Ishikawa (cell line): ENCODE data around the gene KRTAP25-1.

Experiments
- CEBPB ChIP-seq: IDR thresholded peaks from 2 replicates; pipeline ENCODE4 v1.6.1; 2012
- CREB1 ChIP-seq: IDR thresholded peaks from 2 replicates; pipeline ENCODE4 v1.6.1; 2012; ENCODE audit warnings: low read depth
- EGR1 ChIP-seq: IDR thresholded peaks from 2 replicates; pipeline ENCODE4 v1.6.1; 2012
- EP300 ChIP-seq: IDR thresholded peaks from 2 replicates; pipeline ENCODE4 v1.6.1; 2012; ENCODE audit warnings: borderline replicate concordance
- FOXM1 ChIP-seq: IDR thresholded peaks from 2 replicates; pipeline ENCODE4 v1.6.1; 2012; ENCODE audit warnings: low read depth, borderline replicate concordance
- MAX ChIP-seq: IDR thresholded peaks from 2 replicates; pipeline ENCODE4 v1.6.1; 2012
- NFIC ChIP-seq: IDR thresholded peaks from 2 replicates; pipeline ENCODE4 v1.6.1; 2012
- RAD21 ChIP-seq: IDR thresholded peaks from 2 replicates; pipeline ENCODE4 v1.6.1; 2012; ENCODE audit warnings: low read depth
- REST ChIP-seq: IDR thresholded peaks from 2 replicates; pipeline ENCODE4 v1.6.1; 2012; ENCODE audit warnings: low read depth, mild to moderate bottlenecking
- TAF1 ChIP-seq: IDR thresholded peaks from 2 replicates; pipeline ENCODE4 v1.6.1; 2012; ENCODE audit warnings: low read depth, mild to moderate bottlenecking
- TCF12 ChIP-seq: IDR thresholded peaks from 2 replicates; pipeline ENCODE4 v1.6.1; 2012; ENCODE audit warnings: low read depth
- TEAD4 ChIP-seq: IDR thresholded peaks from 2 replicates; pipeline ENCODE4 v1.6.1; 2012
- USF1 ChIP-seq: IDR thresholded peaks from 2 replicates; pipeline ENCODE4 v1.6.1; 2012
- YY1 ChIP-seq: IDR thresholded peaks from 2 replicates; pipeline ENCODE4 v1.6.1; 2012; ENCODE audit warnings: low read depth
- ZBTB7A ChIP-seq: IDR thresholded peaks from 2 replicates; pipeline ENCODE4 v1.6.1; 2012; ENCODE audit warnings: low read depth

Gene KRTAP25-1

GRCh38 chr21:30332681-30333080, 43.4 kb upstream of the KRTAP25-1 start:
- TF ChIP-seq ZBTB7A (no peak), YY1 (no peak), RAD21 (no peak), REST (no peak), NFIC (no peak), EGR1 (no peak), MAX (no peak), FOXM1 (no peak), CEBPB (no peak), TAF1 (no peak), EP300 (no peak)

GRCh38 chr21:30329203-30329875, 40.0 kb upstream of the KRTAP25-1 start:
- no peak for TF ChIP-seq RAD21
- TF ChIP-seq REST = no peak
- no peak for TF ChIP-seq TEAD4
- TF ChIP-seq CREB1 = no peak
- TF ChIP-seq FOXM1 = no peak
- TF ChIP-seq USF1 = no peak
- no peak for TF ChIP-seq EP300
- TF ChIP-seq ZBTB7A = no peak
- no peak for TF ChIP-seq CEBPB
- TF ChIP-seq TCF12 = no peak
- no peak for TF ChIP-seq NFIC
- TF ChIP-seq MAX = no peak
- TF ChIP-seq EGR1 = no peak
- no peak for TF ChIP-seq TAF1
- no peak for TF ChIP-seq YY1

- TF ChIP-seq RAD21 (no peak), EGR1 (no peak), EP300 (no peak), ZBTB7A (no peak), MAX (no peak), REST (no peak), CREB1 (no peak), USF1 (no peak), TAF1 (no peak), TCF12 (no peak), YY1 (no peak), FOXM1 (no peak), NFIC (no peak), CEBPB (no peak), TEAD4 (no peak)
Measured at GRCh38 chr21:30326390-30326789, 37.1 kb upstream of the KRTAP25-1 start.

- TF ChIP-seq MAX (no peak), EP300 (no peak), TAF1 (no peak), CREB1 (no peak), NFIC (no peak), YY1 (no peak), CEBPB (no peak), EGR1 (no peak), FOXM1 (no peak), TCF12 (no peak), REST (no peak), RAD21 (no peak), USF1 (no peak), TEAD4 (no peak), ZBTB7A (no peak)
Measured at GRCh38 chr21:30320215-30320614, 30.9 kb upstream of the KRTAP25-1 start, which contains the start of gene KRTAP26-1. Gene KRTAP26-1 (minus strand): TSS chr21:30320315. CDS start chr21:30320035, 280 bp downstream.
